MG63 (cell line): ENCODE measurements around the gene PDLIM5. TPM values are rescaled to one million over a fixed set of nuclear protein-coding genes. Genes with fewer than 3 reads are reported as not detected.
"Not testable (repeated sequence)": the region's sequence is repeated elsewhere in the genome, so short reads cannot be mapped to it uniquely, and the experiment has no call there.

Source experiments
- DNase-seq: peaks from one replicate; pipeline ENCODE4 v3.0.0-alpha.2; 2020
- H3K27me3 ChIP-seq: fragments of 250-450 bp; sonication (Bioruptor Pico); 2 replicates; pipeline ENCODE4 v1.5.1; 2020; ENCODE audit warnings: mild to moderate bottlenecking, moderate library complexity
- H3K36me3 ChIP-seq: fragments of 250-450 bp; sonication (Bioruptor Pico); 2 replicates; pipeline ENCODE4 v1.5.1; 2020; ENCODE audit warnings: mild to moderate bottlenecking, moderate library complexity
- H3K4me3 ChIP-seq: fragments of 250-450 bp; sonication (Bioruptor Pico); 2 replicates; pipeline ENCODE4 v1.5.1; 2020; ENCODE audit warnings: mild to moderate bottlenecking, moderate library complexity
- H3K9me3 ChIP-seq: fragments of 250-450 bp; sonication (Bioruptor Pico); 2 replicates; pipeline ENCODE4 v1.5.1; 2020; ENCODE audit warnings: mild to moderate bottlenecking, moderate library complexity
- total RNA-seq: library from RNA; depleted of rRNA; stranded (reverse); fragments of >200 nt; shearing (Covaris generic); gene quantifications from 2 replicates; pipeline ENCODE4 v1.2.3, GENCODE V29; 2014; ENCODE audit warnings: low replicate concordance

Gene PDLIM5
- total RNA-seq, 1 experiment from 2014 or later = 19.4 TPM

DNA sequence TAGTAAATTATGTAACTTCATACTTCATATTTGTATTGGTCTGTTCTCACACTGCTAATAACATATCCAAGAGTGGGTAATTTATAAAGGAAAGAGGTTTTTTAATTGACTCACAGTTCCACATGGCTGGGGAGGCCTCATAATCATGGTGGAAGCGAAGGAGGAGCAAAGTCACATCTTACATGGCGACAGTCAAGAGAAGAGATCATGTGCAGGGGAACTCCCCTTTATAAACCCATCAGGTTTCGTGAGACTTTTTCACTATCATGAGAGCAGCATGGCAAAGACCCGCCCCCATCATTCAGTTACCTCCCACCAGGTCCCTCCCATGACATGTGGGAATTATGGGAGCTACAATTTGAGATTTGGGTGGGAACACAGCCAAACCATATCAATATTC, 19.0 kb downstream of the PDLIM5 start:
- not testable (repeated sequence) for H3K27me3 ChIP-seq, H3K9me3 ChIP-seq, DNase-seq, H3K36me3 ChIP-seq, H3K4me3 ChIP-seq

DNA sequence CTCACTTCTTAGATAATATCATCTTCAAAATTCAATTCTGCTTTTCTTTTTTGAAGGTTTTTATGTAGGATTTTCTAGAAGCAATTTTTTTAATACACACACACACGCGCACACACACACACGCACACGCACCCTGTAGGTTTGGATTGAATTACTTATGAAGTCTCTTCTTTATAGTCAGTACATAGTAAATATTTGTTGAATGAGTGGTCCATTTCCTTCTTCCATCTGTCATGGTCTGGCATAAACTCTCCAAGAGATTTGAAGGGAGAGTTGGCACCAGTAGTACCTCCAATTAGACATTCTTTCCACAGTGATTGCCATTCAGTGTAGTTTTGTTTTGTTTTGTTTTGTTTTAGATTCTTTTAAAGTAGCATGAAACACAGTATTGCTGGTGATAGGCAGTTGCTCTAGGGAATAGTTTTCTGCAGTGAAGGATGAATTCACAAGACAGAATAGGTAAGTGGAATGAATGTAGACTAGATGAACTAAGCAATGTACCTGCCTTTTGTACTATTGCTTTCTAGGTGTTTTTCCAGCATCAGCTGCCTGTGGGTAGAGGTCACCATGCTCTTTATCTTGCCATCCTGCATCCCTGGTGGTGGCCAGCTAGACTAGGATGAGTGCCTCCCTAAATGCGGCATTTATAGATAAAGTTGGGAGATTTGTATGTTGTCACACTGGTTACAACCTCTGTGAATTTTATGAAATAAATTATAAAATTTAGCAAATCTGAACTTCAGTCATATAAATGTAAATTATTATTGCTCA, 20.5 kb downstream of the PDLIM5 start:
- Histone ChIP-seq H3K9me3 (peaks cover 4% of the 10 kb centered on the region; the same call in 1 of the 2 replicates), H3K27me3 (no peaks in the 10 kb centered on the region), H3K36me3 (peaks cover 10% of the 10 kb centered on the region), H3K4me3 (no peak overlapping the region)
- DNase-seq = peak; percentile 56

DNA sequence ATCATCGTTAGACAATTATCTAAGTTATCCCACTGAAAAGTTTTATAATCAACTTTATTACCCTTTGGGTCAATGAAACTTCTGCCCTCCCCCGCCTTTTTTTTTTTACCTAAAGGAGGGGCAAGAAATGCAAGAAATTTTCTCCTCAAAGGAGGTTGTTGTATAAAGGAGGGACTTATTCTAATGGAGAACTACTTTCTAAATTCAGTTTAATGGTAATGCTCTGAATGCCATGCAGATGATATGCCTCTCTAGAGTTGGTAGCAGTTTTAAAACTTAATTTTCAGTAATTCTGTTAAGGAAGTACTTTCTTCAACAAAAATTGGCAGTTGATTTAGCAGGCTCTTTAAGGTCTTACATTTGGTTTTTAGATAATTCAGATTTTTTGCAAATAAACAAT, 23.3 kb downstream of the PDLIM5 start:
- DNase-seq = no peak
- Histone ChIP-seq H3K27me3 (no peaks in the 10 kb centered on the region), H3K9me3 (peaks cover 4% of the 10 kb centered on the region; the same call in 1 of the 2 replicates), H3K36me3 (peaks cover 10% of the 10 kb centered on the region), H3K4me3 (no peak overlapping the region; the same call in 1 of the 2 replicates)

DNA sequence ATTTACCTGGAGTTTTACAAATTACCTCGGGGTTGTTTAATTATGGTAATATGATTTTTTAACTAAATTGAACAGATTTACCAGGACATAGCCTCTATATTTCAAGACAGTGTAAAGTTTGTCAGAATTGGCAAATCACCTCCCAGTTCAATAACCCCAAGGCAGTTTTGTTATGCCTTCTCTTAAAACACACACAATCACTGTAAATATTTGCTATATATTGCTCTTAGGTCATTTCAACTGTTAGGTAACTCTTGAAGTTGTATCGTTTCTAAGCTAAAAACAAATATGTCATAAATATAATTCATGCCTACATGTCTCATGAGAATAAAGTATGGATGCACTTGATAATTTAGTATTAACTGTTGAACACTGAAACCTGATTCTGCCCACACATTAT, 24.1 kb downstream of the PDLIM5 start:
- Histone ChIP-seq H3K36me3 (peaks cover 3% of the 10 kb centered on the region), H3K4me3 (no peak overlapping the region), H3K9me3 (peaks cover 3% of the 10 kb centered on the region; the same call in 1 of the 2 replicates), H3K27me3 (no peaks in the 10 kb centered on the region)
- no peak for DNase-seq

DNA sequence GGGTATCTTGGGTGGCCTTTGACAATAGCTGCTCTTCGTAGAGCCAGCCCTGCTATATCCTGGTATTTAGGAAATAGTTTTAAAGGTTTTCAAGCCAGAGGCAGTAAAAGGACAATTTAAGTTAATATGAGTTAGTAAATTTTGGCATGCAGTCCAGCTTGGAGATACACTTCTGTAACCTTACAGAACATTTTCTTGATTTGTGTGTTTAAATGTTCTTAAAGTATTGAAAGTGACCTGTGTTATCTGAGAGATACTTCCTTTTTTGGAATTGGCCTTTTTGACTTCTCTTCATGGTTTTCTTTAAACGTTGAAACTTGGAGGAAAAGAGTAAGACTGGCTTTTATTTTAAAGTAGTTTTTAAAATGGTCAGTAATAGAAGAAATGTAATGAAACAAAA, 25.5 kb downstream of the PDLIM5 start:
- H3K36me3 ChIP-seq = peaks cover 2% of the 10 kb centered on the region; the same call in 1 of the 2 replicates
- H3K9me3 ChIP-seq = no peaks in the 10 kb centered on the region
- no peak for DNase-seq
- H3K4me3 ChIP-seq = no peak overlapping the region
- no peaks in the 10 kb centered on the region for H3K27me3 ChIP-seq

DNA sequence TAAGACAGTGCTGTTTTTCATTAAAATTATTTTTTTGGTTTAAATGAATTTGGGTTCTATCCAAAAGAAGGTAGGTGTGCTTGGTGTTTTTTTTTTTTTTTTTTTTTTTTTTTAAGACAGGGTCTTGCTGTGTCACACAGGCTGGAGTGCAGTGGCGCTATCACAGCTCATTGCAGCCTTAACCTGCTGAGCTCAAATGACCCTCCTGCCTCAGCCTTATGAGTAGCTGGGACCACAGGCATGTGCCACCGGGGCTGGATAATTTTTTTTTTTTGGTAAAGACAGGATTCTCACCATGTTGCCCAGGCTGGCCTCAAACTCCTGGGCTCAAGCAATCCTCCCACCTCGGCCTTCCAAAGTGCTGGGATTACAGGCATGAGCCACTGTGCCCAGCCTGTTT, 27.1 kb downstream of the PDLIM5 start:
- H3K36me3 ChIP-seq, H3K9me3 ChIP-seq, H3K4me3 ChIP-seq, H3K27me3 ChIP-seq, DNase-seq: not testable (repeated sequence)

DNA sequence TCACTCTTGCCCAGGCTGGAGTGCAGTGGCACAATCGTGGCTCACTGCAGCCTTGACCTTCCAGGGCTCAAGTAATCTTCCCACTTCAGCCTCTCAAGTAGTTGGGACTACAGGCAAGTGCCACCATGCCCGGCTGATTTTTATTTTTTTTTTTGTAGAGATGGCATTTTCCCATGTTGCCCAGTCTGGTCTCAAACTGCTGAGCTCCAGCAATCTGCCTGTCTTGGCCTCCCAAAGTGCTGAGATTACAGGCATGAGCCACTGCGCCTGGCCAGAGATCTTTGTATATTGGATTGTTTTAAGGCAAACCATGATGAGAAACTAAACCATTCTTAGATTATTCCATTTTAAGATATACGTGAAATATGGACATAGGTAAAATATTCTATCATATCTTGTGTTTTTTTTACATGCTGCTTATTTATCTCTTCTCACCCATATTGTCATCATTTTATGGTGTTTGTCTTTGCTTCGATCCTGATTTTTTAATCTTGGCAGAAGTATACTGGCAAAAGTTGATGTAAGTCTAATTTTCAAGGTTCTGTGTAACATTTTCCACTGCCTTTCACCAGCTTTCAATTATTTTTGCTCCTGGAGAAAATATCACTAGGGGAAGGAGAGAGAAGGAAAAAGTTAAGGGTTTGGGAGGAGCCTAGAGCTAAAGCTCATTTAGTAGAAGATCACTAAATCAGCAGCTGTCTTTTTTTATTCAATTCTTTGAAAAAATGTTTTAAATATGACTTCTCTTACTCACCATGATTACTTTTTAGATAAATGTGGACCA, 27.8 kb downstream of the PDLIM5 start:
- Histone ChIP-seq H3K4me3 (no peak overlapping the region), H3K9me3 (no peaks in the 10 kb centered on the region), H3K36me3 (no peaks in the 10 kb centered on the region), H3K27me3 (no peaks in the 10 kb centered on the region)
- no peak for DNase-seq

DNA sequence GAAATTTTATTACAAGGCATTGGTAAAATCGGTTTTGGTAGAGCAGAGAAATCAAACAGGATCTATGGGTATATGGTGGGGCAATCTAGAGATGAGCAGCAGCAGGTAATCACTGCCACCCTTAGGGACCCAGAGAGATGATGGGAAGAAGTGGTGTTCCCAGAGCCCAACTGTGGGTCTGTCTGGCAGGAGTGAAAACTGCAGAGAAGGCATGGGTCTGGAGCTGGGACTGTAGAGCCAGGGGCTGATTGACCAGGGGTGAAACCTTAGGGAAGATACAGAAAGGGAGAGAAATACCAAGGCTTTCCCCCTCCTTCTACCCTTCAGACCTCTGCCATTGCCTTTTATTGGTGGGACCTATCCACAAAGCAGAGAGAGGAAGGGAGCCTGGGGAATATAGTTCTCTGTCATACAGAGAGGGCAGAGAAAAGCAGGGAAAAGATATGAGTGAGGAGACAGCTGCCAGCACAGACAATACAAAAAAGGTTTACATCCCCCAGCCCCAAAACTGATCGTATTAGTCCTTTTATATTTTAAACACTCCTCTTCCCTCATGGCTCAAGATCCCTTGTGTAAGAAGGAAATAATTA, 28.7 kb downstream of the PDLIM5 start:
- H3K27me3 ChIP-seq = no peaks in the 10 kb centered on the region

DNA sequence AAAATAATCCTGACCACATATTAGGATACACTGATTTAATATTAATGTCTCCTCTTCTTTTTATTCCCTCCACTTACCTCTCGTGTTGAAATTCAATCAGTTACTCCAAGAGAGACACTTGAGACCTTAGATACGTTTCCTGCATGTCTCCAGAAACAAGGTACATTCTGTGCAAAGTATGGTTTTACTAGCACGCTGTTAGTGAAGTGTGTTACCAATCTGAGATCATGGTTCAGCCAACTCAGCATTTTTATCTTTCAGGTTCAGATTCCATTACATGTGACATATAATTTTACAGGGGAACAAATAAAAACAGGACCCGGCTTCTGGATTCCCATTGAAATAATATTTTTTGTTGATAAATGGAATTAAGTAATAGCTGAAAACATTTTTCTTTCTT, 32.2 kb downstream of the PDLIM5 start:
- Histone ChIP-seq H3K4me3 (no peak overlapping the region), H3K9me3 (no peaks in the 10 kb centered on the region)
- no peak for DNase-seq

More for the DNA sequence above, 28.7 kb downstream of the PDLIM5 start:
- DNase-seq = no peak
- Histone ChIP-seq H3K36me3 (no peaks in the 10 kb centered on the region), H3K9me3 (no peaks in the 10 kb centered on the region), H3K4me3 (no peak overlapping the region)

DNA sequence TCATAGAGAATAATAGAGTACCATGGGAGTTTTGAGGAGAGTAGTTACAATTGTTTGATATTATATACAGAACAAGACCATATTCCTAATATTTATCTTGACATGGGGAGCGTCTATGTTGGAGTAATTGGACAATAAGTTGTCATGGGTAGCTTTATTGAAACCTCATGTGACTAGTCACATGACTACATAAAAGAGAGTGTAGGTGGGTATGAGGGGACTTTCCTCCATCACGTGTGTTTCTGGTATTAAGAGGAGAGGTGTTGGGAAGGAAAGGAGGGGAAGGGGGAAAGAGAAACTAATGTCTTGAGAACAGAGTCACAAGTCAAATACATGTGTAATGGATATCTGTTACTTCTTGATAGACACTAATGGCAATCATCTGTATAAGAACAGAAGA, 33.1 kb downstream of the PDLIM5 start:
- Histone ChIP-seq H3K4me3 (no peak overlapping the region), H3K27me3 (no peaks in the 10 kb centered on the region), H3K9me3 (no peaks in the 10 kb centered on the region), H3K36me3 (no peaks in the 10 kb centered on the region)
- no peak for DNase-seq

More for the DNA sequence above, 32.2 kb downstream of the PDLIM5 start:
- Histone ChIP-seq H3K36me3 (no peaks in the 10 kb centered on the region), H3K27me3 (no peaks in the 10 kb centered on the region)

DNA sequence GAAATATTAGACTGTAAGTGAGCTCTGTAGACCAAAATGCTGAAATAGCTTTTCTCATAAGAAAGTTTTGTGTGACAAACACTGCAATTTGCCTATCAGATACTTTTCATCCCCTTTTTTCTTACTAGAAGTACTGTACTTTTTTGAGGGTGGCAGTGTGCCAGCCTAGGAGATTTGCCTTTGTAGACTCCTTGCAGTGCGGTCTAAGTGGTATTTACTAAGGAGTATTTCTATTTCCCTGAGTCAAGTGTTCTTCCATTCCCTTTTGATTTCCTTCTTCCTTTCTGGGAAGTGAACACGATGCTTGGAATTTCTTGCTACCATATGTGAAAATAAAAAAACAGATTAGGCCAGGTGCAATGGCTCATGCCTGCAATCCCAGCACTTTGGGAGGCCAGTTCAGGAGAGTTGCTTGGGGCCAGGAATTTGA, 34.6 kb downstream of the PDLIM5 start:
- H3K9me3 ChIP-seq = no peaks in the 10 kb centered on the region
- H3K36me3 ChIP-seq = no peaks in the 10 kb centered on the region; the same call in 1 of the 2 replicates
- H3K27me3 ChIP-seq = no peaks in the 10 kb centered on the region
- no peak for DNase-seq
- H3K4me3 ChIP-seq = no peak overlapping the region

DNA sequence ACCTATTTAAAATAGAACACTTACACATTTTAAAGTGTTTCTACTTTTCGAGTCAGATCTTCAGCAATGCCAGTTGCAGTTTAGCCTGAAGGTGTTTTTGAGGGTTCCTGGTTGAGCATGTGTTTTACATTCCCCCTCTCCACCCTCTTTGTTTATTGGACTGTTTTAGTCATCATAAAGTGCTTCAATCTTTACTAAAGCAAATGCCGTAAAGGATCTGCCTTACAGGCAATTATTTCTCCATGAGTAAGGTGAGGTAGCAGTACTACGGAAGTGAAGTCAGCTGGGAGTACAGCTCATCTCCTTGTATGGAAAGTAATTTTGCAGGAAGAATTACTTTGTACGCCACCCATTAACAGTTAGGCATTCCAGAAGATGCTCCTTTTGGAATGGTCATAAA, 36.9 kb downstream of the PDLIM5 start:
- Histone ChIP-seq H3K27me3 (no peaks in the 10 kb centered on the region), H3K4me3 (no peak overlapping the region), H3K36me3 (no peaks in the 10 kb centered on the region; the same call in 1 of the 2 replicates), H3K9me3 (no peaks in the 10 kb centered on the region)
- no peak for DNase-seq

DNA sequence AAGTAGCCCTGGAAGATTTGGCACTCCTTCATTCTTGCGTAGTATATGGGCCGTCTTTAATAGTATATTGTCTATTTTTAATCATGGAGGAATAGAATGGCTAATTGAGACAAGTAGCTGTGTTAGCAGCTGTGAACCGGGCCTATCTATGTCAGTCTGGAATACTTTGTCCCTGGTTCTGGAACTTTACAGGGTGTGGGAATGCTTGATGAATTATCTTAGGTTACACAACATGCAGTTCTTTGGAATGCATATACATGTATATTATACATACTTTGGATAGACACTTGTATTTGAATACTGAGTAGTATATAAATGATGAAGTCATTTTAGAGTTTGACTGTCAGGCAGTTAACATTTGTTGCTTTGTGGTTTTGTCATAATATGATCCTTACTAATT, 37.4 kb downstream of the PDLIM5 start:
- Histone ChIP-seq H3K4me3 (no peak overlapping the region), H3K9me3 (no peaks in the 10 kb centered on the region), H3K36me3 (no peaks in the 10 kb centered on the region; the same call in 1 of the 2 replicates), H3K27me3 (no peaks in the 10 kb centered on the region)
- no peak for DNase-seq

DNA sequence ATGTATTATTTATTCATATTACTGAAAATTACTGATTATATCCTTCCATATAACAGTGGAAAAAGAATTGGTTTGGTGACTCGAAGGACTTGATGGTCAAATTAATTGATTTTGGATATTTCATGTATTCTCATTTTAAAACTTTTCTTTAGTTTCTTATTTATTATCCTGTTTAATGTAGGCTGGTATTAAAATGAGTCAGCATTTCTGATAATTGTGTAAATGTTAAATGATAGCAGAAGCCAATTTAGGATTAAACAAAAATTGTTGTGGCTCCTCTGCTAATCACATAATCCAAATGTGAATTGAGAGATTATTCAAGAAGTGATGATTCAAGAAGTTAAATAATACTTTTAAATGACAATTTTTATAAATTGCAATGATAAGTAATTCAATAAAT, 38.7 kb downstream of the PDLIM5 start:
- no peak for DNase-seq
- Histone ChIP-seq H3K4me3 (no peak overlapping the region), H3K27me3 (no peaks in the 10 kb centered on the region)

DNA sequence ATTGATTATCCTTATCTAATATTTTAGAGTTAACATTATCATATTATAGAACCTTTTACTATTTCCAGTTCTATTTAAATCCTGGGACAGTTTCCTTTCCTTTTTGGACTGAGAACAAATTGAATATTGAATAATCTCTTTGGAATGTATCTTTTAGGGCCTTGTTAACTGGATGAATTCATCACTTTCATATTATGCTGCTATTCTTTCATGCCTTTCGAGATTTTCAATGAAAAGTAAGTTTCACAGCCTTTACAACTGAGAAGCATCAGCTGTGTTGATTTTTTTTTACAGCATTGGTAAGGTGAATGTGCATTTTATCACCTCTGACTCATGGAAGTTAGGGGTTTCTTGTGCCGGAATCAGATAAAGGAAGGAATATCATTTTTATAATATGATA, 39.6 kb downstream of the PDLIM5 start:
- Histone ChIP-seq H3K4me3 (no peak overlapping the region), H3K27me3 (no peaks in the 10 kb centered on the region), H3K9me3 (no peaks in the 10 kb centered on the region), H3K36me3 (no peaks in the 10 kb centered on the region; the same call in 1 of the 2 replicates)
- DNase-seq = no peak

More for the DNA sequence above, 38.7 kb downstream of the PDLIM5 start:
- H3K9me3 ChIP-seq = no peaks in the 10 kb centered on the region
- H3K36me3 ChIP-seq = no peaks in the 10 kb centered on the region; the same call in 1 of the 2 replicates

DNA sequence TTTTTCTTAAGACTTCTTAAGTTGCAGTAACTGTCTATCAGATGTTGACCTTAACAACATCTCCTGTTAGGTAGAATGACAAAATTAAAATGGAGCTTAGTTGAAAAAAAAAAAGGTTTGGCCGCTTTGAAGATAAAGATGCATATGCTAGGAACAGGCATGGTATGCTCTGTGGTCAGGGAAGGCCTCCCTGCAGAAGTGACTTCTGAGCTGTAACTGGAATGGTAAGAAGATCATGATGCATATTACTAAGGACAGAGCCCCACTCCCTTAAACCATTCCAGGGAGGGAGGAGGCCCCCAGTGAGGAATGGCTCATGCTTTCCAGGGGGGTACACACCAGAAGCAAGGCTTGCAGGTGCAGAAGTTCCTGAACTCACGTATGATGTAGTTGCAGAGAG, 43.7 kb downstream of the PDLIM5 start:
- H3K9me3 ChIP-seq = no peaks in the 10 kb centered on the region
- no peaks in the 10 kb centered on the region; the same call in 1 of the 2 replicates for H3K36me3 ChIP-seq
- no peak for DNase-seq
- no peak overlapping the region for H3K4me3 ChIP-seq
- H3K27me3 ChIP-seq = no peaks in the 10 kb centered on the region

DNA sequence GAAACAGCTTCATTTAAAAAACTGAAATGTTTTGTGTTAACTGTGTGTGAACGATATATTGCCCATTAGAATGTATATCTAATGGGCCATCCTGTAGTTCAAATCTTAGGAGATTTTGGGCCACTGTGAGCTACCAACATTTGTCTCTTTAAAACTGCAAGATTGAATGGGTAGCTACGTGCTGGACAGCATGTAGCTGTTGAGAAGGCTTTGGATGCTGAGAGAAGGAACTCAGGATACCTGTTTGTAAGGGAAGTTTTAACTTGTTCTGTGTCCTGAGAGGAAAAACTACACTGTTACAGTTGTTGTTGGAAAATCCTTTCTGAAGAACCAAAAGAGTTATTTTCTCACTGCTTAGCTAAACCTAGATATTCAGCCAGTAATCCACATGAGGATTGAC, 45.9 kb downstream of the PDLIM5 start:
- no peak for DNase-seq

More for the DNA sequence above, 45.9 kb downstream of the PDLIM5 start:
- no peaks in the 10 kb centered on the region for H3K9me3 ChIP-seq
- H3K4me3 ChIP-seq = no peak overlapping the region
- H3K36me3 ChIP-seq = no peaks in the 10 kb centered on the region
- H3K27me3 ChIP-seq = no peaks in the 10 kb centered on the region
